GM21526 (cell line): ENCODE results near the gene BRD7.
A peak's percentile ranks its signal among the peaks of the same experiment; 100 is the strongest.

ENCODE experiments used
- ATAC-seq: cut with Tn5 transposase; IDR thresholded peaks from one replicate; pipeline ENCODE4 v1.9.1; 2021; ENCODE audit warnings: moderate library complexity; ENCODE audit not compliant: unreplicated experiment, low FRiP score

The BRD7 gene

GRCh38 chr16:50293041-50293783 lies 75.6 kb downstream of the BRD7 start:
- ATAC-seq, result no peak

- no peak for ATAC-seq
These were observed 76.2 kb downstream of the BRD7 start for GRCh38 chr16:50292566-50292948.

GRCh38 chr16:50291719-50292565 lies 76.8 kb downstream of the BRD7 start:
- no peak for ATAC-seq

GRCh38 chr16:50290856-50291255 lies 77.9 kb downstream of the BRD7 start:
- no peak for ATAC-seq

- ATAC-seq, result no peak
These were observed 78.6 kb downstream of the BRD7 start for GRCh38 chr16:50289950-50290764.

- ATAC-seq, result no peak
These were observed 79.9 kb downstream of the BRD7 start for GRCh38 chr16:50288920-50289319.

GRCh38 chr16:50288026-50288425 lies 80.8 kb downstream of the BRD7 start:
- no peak for ATAC-seq

GRCh38 chr16:50286681-50287080 lies 82.1 kb downstream of the BRD7 start:
- no peak for ATAC-seq

- ATAC-seq, result no peak
These were observed 83.3 kb downstream of the BRD7 start for GRCh38 chr16:50285406-50286003.

GRCh38 chr16:50284131-50284911 lies 84.5 kb downstream of the BRD7 start:
- ATAC-seq, result no peak

- no peak for ATAC-seq
These were observed 85.7 kb downstream of the BRD7 start for GRCh38 chr16:50282955-50283631.

- peak; percentile 89 for ATAC-seq
These were observed 86.7 kb downstream of the BRD7 start for GRCh38 chr16:50282010-50282538.

GRCh38 chr16:50281391-50282009 lies 87.3 kb downstream of the BRD7 start:
- no peak for ATAC-seq

- ATAC-seq, result no peak
These were observed 87.9 kb downstream of the BRD7 start for GRCh38 chr16:50280932-50281331.

GRCh38 chr16:50279504-50279865 lies 89.3 kb downstream of the BRD7 start:
- ATAC-seq, result no peak

- ATAC-seq, result no peak
These were observed 90.5 kb downstream of the BRD7 start for GRCh38 chr16:50278251-50278650.

GRCh38 chr16:50276801-50277555 lies 91.8 kb downstream of the BRD7 start:
- no peak for ATAC-seq

GRCh38 chr16:50276326-50276640 lies 92.5 kb downstream of the BRD7 start:
- no peak for ATAC-seq
